A549 (cell line): ENCODE measurements around the gene CCL23. TPM values are rescaled to one million over a fixed set of nuclear protein-coding genes. Genes with fewer than 3 reads are reported as not detected.

Experiments used
- ATAC-seq, 2 experiments: fragments of 200-7000 bp in 1 of 2; fragments of >200 bp in 1 of 2; cut with Nextera tagmentation in 1 of 2; cut with Tn5 transposase in 1 of 2; 3 replicates each; pipeline versions ENCODE4 v1.8.0 to v1.9.1; 2018 to 2020; ENCODE audit warnings: mild to moderate bottlenecking in 1 of 2, moderate library complexity in 1 of 2
- CTCF ChIA-PET: fragments of 300-600 bp; sonication (Branson Sonifier 250); formaldehyde crosslinking; extraction: SDS; loops from one replicate; lab custom pipeline; 2021; ENCODE audit warnings: antibody characterized with exemption, inconsistent platforms; lab: Yijun Ruan, JAX
- POLR2A ChIA-PET: fragments of 350-600 bp; formaldehyde crosslinking; extraction: SDS; loops from one replicate; lab custom pipeline; 2021; ENCODE audit warnings: antibody characterized with exemption, inconsistent platforms; lab: Yijun Ruan, JAX
- DNase-seq, 2 experiments: peaks; one replicate each; pipeline versions ENCODE4 v3.0.0 to v3.0.0-alpha.2; 2011 to 2016; ENCODE audit warnings: low read depth in 1 of 2, low spot score in 1 of 2
- FAIRE-seq: peaks from 2 replicates; lab custom pipeline; 2011; peaks lifted over from hg19 to GRCh38; lab: Jason Lieb, UNC
- H3K27ac ChIP-seq, 2 experiments: fragments of >200 bp; sonication (Bioruptor Twin); formaldehyde crosslinking; 3 replicates each; pipeline ENCODE4 v1.5.1; 2016 to 2017
- H3K4me1 ChIP-seq: fragments of >200 bp; sonication (Bioruptor Twin); formaldehyde crosslinking; 3 replicates; pipeline ENCODE4 v1.6.1; 2016
- H3K4me2 ChIP-seq: fragments of >200 bp; sonication (Bioruptor Twin); formaldehyde crosslinking; 3 replicates; pipeline ENCODE4 v1.6.1; 2016
- H3K4me3 ChIP-seq: fragments of >200 bp; sonication (Bioruptor Twin); formaldehyde crosslinking; 3 replicates; pipeline ENCODE4 v1.5.1; 2016
- H3K9me3 ChIP-seq: fragments of >200 bp; sonication (Bioruptor Twin); formaldehyde crosslinking; 3 replicates; pipeline ENCODE4 v1.6.1; 2016
- BHLHE40 ChIP-seq: IDR thresholded peaks from 2 replicates; pipeline ENCODE4 v1.6.1; 2012; ENCODE audit warnings: low read depth, low read length, inconsistent platforms
- CBX8 ChIP-seq: fragments of 200-600 bp; sonication (generic); IDR thresholded peaks from 2 replicates; pipeline ENCODE4 v1.6.1; 2016
- CHD2 ChIP-seq: fragments of 150-350 bp; IDR thresholded peaks from 2 replicates; pipeline ENCODE4 v1.6.1; 2014; ENCODE audit warnings: low read length; ENCODE audit not compliant: partially characterized antibody
- EHF ChIP-seq: fragments of 250-450 bp; sonication (Bioruptor Pico); IDR thresholded peaks from 2 replicates; pipeline ENCODE4 v1.5.0; 2020; ENCODE audit warnings: mild to moderate bottlenecking
- FOSB ChIP-seq: fragments of 250-450 bp; sonication (Bioruptor Pico); IDR thresholded peaks from 2 replicates; pipeline ENCODE4 v1.5.0; 2020; ENCODE audit warnings: mild to moderate bottlenecking, moderate library complexity
- HEYL ChIP-seq: fragments of 250-450 bp; sonication (Bioruptor Pico); IDR thresholded peaks from 2 replicates; pipeline ENCODE4 v1.8.0; 2021; ENCODE audit warnings: mild to moderate bottlenecking, moderate library complexity
- HOXB13 ChIP-seq: fragments of 250-450 bp; sonication (Bioruptor Pico); IDR thresholded peaks from 2 replicates; pipeline ENCODE4 v1.5.0; 2020; ENCODE audit warnings: low read depth, mild to moderate bottlenecking, moderate library complexity
- KDM5A ChIP-seq: fragments of 200-600 bp; sonication (generic); IDR thresholded peaks from 2 replicates; pipeline ENCODE4 v1.6.1; 2016; ENCODE audit warnings: antibody characterized with exemption, mild to moderate bottlenecking
- MAFK ChIP-seq: fragments of 450-650 bp; IDR thresholded peaks from 2 replicates; pipeline ENCODE4 v1.6.1; 2014; ENCODE audit not compliant: partially characterized antibody
- MAZ ChIP-seq: fragments of 150-350 bp; IDR thresholded peaks from 2 replicates; pipeline ENCODE4 v1.6.1; 2014; ENCODE audit warnings: antibody characterized with exemption, low read depth, low read length, borderline replicate concordance
- NFE2L2 ChIP-seq: fragments of 150-350 bp; conservative IDR thresholded peaks from 2 replicates; pipeline ENCODE4 v1.6.1; 2014; ENCODE audit warnings: low read length
- POLR2A ChIP-seq: IDR thresholded peaks from 2 replicates; pipeline ENCODE4 v1.6.1; 2012; ENCODE audit warnings: mild to moderate bottlenecking, low read length
- RAD21 ChIP-seq, 2 experiments: fragments of >200 bp in 1 of 2; sonication (Bioruptor Twin) in 1 of 2; formaldehyde crosslinking in 1 of 2; IDR thresholded peaks in 1 of 2; conservative IDR thresholded peaks in 1 of 2; 2 replicates in 1 of 2; 3 replicates in 1 of 2; pipeline ENCODE4 v1.6.1; 2012 to 2018; ENCODE audit warnings: inconsistent platforms in 1 of 2
- RARB ChIP-seq: fragments of 250-450 bp; sonication (Bioruptor Pico); IDR thresholded peaks from 2 replicates; pipeline ENCODE4 v1.8.0; 2021; ENCODE audit warnings: mild to moderate bottlenecking, moderate library complexity
- RNF2 ChIP-seq: fragments of 200-600 bp; sonication (generic); IDR thresholded peaks from 2 replicates; pipeline ENCODE4 v1.6.1; 2016; ENCODE audit warnings: low read depth, mild to moderate bottlenecking, antibody characterized with exemption, moderate library complexity, borderline replicate concordance
- SREBF2 ChIP-seq: fragments of 450-650 bp; IDR thresholded peaks from 2 replicates; pipeline ENCODE4 v1.6.1; 2014; ENCODE audit warnings: mild to moderate bottlenecking, moderate library complexity
- ZC3H11A ChIP-seq: fragments of 450-650 bp; IDR thresholded peaks from 2 replicates; pipeline ENCODE4 v1.6.1; 2014; ENCODE audit warnings: antibody characterized with exemption, mild to moderate bottlenecking
- ZFP36 ChIP-seq: fragments of 450-650 bp; IDR thresholded peaks from 2 replicates; pipeline ENCODE4 v1.6.1; 2014; ENCODE audit warnings: borderline replicate concordance; ENCODE audit not compliant: partially characterized antibody
- ZNF302 ChIP-seq: fragments of 250-450 bp; sonication (Bioruptor Pico); IDR thresholded peaks from 2 replicates; pipeline ENCODE4 v1.9.0; 2021; ENCODE audit warnings: inconsistent platforms, mild to moderate bottlenecking, moderate library complexity
- ZSCAN20 ChIP-seq: fragments of 250-450 bp; sonication (Bioruptor Pico); IDR thresholded peaks from 2 replicates; pipeline ENCODE4 v1.8.0; 2022; ENCODE audit warnings: mild to moderate bottlenecking, moderate library complexity
- WGBS: methylation state at CpG from one replicate; pipeline ENCODE4 v1.1.6; 2017; ENCODE audit errors: missing lambda C conversion rate; 5-methylcytosine and 5-hydroxymethylcytosine counted together
- polyA plus RNA-seq, 4 experiments: library from polyadenylated mRNA; depleted of rRNA in 3 of 4; stranded (reverse); fragments of >200 nt; fragmentation: RNase III in 1 of 4; extraction: RNeasy Plus Mini Kit Qiagen cat#74134 plus additional on column Dnase treatment in 1 of 4; gene quantifications; 2 replicates in 3 of 4; 3 replicates in 1 of 4; pipeline ENCODE4 v1.2.3, GENCODE V29; 2011 to 2017
- TF ChIP-seq, protein P1 (sequence below): fragments of >200 bp; sonication (Bioruptor Twin); formaldehyde crosslinking; IDR thresholded peaks from 3 replicates; pipeline ENCODE4 v1.5.1; 2016
- TF ChIP-seq, protein P2 (sequence below): fragments of >200 bp; sonication (Bioruptor Twin); formaldehyde crosslinking; IDR thresholded peaks from 2 replicates; pipeline ENCODE4 v1.6.1; 2016

The CCL23 gene
- polyA plus RNA-seq, 2 of the 4 experiments (the other 2 are of a cell fraction), result not detected

DNA sequence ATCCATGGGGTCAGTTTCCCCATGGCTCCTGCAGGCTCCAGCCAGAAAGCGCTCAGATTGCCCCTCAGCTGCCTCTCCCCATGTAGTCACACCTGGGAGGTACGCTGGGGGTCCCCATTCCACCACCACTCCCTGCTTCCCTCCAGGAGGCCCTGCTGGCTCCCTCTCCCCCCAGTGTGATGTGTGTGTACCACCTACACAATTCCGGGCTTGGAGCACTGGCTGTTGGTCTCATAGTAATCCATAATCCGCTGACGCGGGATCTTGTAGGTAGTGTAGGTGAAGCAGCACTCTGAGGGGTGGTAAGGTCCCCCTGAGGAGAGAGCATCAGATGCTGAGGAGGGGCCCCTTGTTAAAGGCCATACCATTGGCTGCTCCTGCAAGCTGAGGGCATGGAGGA, 33.6 kb downstream of the CCL23 start:
- 42% methylated on average over 6 of the region's 6 CpGs for WGBS
- TF ChIP-seq, protein P1, sequence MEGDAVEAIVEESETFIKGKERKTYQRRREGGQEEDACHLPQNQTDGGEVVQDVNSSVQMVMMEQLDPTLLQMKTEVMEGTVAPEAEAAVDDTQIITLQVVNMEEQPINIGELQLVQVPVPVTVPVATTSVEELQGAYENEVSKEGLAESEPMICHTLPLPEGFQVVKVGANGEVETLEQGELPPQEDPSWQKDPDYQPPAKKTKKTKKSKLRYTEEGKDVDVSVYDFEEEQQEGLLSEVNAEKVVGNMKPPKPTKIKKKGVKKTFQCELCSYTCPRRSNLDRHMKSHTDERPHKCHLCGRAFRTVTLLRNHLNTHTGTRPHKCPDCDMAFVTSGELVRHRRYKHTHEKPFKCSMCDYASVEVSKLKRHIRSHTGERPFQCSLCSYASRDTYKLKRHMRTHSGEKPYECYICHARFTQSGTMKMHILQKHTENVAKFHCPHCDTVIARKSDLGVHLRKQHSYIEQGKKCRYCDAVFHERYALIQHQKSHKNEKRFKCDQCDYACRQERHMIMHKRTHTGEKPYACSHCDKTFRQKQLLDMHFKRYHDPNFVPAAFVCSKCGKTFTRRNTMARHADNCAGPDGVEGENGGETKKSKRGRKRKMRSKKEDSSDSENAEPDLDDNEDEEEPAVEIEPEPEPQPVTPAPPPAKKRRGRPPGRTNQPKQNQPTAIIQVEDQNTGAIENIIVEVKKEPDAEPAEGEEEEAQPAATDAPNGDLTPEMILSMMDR, result no peak
- TF ChIP-seq KDM5A (no peak), MAFK (peak; percentile 54), ZC3H11A (no peak), EHF (CRISPR knock-in tag) (no peak), HOXB13 (CRISPR knock-in tag) (no peak), RAD21 (conservative IDR thresholded peaks at IDR 0.05 in 1 of 2, IDR thresholded peaks at IDR 0.05 in 1 of 2) (no peak), ZNF302 (CRISPR knock-in tag) (no peak)
- TF ChIP-seq, protein P2, sequence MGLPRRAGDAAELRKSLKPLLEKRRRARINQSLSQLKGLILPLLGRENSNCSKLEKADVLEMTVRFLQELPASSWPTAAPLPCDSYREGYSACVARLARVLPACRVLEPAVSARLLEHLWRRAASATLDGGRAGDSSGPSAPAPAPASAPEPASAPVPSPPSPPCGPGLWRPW, result no peak
- no peak overlapping the region for H3K4me3 ChIP-seq
- no peak overlapping the region for H3K27ac ChIP-seq
- peaks cover 5% of the 10 kb centered on the region; the same call in 1 of the 3 replicates for H3K9me3 ChIP-seq
- ATAC-seq, result no peak
- ChIA-PET POLR2A (no interaction called here), CTCF (interaction anchor here (0.7 to 5.0 kb wide), 5 partner anchors 12 to 499 kb away, joined by 3 to 39 read pairs (median 4); no protein-coding TSS in a partner anchor)
- no peak for DNase-seq
- H3K4me2 ChIP-seq, result no peak overlapping the region
- no peaks in the 10 kb centered on the region for H3K4me1 ChIP-seq
- no peak for FAIRE-seq

DNA sequence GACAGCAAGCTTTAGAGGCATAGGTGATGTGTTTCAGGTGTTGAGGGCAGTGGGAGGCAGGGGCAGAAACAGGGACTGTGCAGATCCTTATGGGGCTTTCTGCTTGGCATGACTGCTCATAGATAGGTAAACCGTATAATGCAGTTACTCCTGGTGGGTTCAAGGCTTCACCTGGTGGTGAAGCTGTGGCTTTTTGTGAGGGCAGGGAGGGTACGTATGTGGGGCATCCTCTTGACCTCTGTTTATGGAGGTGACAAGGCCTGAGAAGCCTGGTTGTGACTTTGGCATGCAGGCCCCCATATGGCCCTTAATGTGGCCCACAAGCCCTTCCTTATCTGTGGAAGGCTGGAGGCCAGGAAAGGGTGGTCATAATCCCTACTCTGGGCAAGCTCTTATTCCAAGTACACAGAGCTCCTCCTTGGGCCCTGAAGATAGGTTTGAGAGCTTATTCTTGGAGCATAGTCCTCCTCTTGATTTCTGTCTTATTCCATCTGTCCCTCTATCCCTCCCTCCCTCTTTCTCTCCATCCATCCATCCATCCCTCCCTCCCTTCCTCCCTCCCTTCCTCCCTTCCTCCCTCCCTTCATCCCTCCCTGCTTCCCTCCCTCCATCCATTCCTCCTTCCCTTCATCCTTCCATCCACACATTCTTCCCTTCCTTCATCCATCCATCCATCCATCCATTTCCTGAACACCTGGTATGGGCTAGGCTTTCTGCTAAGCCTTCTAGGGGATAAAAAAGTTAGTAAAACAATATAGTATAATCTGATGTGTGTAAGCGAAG, 35.2 kb downstream of the CCL23 start:
- DNase-seq (no peak), FAIRE-seq (no peak), ATAC-seq (no peak)
- no peak overlapping the region for H3K27ac ChIP-seq
- no peak overlapping the region for H3K4me2 ChIP-seq
- no peaks in the 10 kb centered on the region for H3K4me1 ChIP-seq
- ChIA-PET CTCF (interaction anchor here (0.6 to 6.0 kb wide), 11 partner anchors 8 to 500 kb away, joined by 3 to 41 read pairs (median 5); no protein-coding TSS in a partner anchor), POLR2A (no interaction called here)
- no peaks in the 10 kb centered on the region for H3K9me3 ChIP-seq
- no peak for TF ChIP-seq BHLHE40
- TF ChIP-seq CBX8, result no peak
- TF ChIP-seq MAZ, result no peak
- TF ChIP-seq RNF2, result no peak
- 56% methylated on average over 3 of the region's 3 CpGs for WGBS
- no peak overlapping the region for H3K4me3 ChIP-seq

DNA sequence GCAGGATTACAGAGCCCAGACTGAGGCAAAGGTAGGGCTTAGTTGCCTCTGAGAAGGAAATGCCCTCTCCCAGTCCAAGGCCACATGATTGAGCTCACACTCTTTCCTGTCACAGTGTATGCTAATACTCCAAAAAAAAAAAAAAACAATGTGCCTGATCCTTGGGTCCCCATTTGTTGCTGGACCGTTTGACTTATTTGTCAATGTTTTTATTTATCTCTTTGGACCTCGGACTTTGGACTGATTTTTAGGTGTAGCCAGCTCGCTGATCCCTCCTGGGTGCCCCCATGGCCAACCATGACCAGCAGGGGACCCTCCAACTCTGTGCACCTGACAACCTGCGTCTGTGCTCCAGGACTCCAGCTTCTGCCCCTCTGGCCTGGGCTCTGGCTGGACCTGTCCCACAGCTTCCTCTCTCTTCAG, 35.9 kb downstream of the CCL23 start:
- Histone ChIP-seq H3K27ac (no peak overlapping the region), H3K9me3 (no peaks in the 10 kb centered on the region), H3K4me1 (no peaks in the 10 kb centered on the region), H3K4me2 (no peak overlapping the region), H3K4me3 (no peak overlapping the region)
- ATAC-seq (peak in 1 of 2 experiments; percentile 54; a peak in 2 of 6 replicates), FAIRE-seq (no peak), DNase-seq (no peak)
- WGBS, result 13% methylated on average over 4 of the region's 4 CpGs
- ChIA-PET POLR2A (no interaction called here), CTCF (interaction anchor here (0.9 to 6.0 kb wide), 9 partner anchors 9 to 501 kb away, joined by 3 to 41 read pairs (median 6); no protein-coding TSS in a partner anchor)
- TF ChIP-seq ZFP36 (no peak), RAD21 (conservative IDR thresholded peaks at IDR 0.05 in 1 of 2, IDR thresholded peaks at IDR 0.05 in 1 of 2) (peak in 1 of 2 experiments; percentile 29; a peak in 2 of 5 replicates)

DNA sequence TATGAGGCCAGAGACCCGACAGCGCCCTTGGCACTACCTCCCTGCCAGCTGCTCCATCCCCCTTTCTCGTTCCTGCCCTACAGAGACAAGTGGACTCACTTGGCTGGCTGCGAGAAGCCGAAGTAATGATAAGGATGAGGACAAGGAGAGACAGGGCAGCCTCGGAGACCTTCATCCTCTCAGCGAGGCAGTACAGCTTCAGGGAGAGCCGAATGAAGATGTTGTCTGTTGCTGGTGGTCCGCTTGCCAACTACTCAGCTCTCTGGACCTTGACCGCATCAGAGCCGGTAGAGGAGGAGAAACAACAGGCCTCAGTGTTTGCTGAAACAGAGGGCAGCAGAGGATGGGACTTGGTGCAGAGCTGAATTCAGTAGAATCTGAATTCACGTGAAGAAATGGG, 36.5 kb downstream of the CCL23 start, which contains the start of gene CCL16:
CCL16 (minus strand) TSS at position 252 of the 400 bp plus-strand sequence; CDS start at position 175, 77 bp downstream.
- H3K4me3 ChIP-seq, result no peak within 1 kb of the TSS
- H3K4me2 ChIP-seq, result no peak within 1 kb of the TSS
- ChIA-PET CTCF (interaction anchor here (1.5 to 6.0 kb wide), 7 partner anchors 10 to 502 kb away, joined by 3 to 41 read pairs (median 6); no protein-coding TSS in a partner anchor), POLR2A (no interaction called here)
- TF ChIP-seq HEYL (CRISPR knock-in tag), result no peak
- no peak for TF ChIP-seq FOSB
- TF ChIP-seq NFE2L2, result no peak
- TF ChIP-seq SREBF2, result no peak
- TF ChIP-seq POLR2A, result no peak
- no peak for TF ChIP-seq ZSCAN20 (CRISPR knock-in tag)
- no peak for TF ChIP-seq CHD2
- TF ChIP-seq HOXB13 (CRISPR knock-in tag), result no peak
- TF ChIP-seq RARB (CRISPR knock-in tag), result no peak
- ATAC-seq (no peak), FAIRE-seq (no peak), DNase-seq (no peak)
- WGBS, result 49% methylated on average over 12 of the region's 12 CpGs
- H3K9me3 ChIP-seq, result no peaks in the 10 kb centered on the region
- no peak within 1 kb of the TSS for H3K27ac ChIP-seq
- no peaks in the 10 kb centered on the region for H3K4me1 ChIP-seq
